ENCODE results near the gene UCK1.

GRCh38 chr9:131559421-131560000, 28.4 kb upstream of the UCK1 start:
- TF ChIP-seq CTCF (IDR thresholded peaks at IDR 0.05) = no peak
- no peak for TF ChIP-seq POLR2A (IDR thresholded peaks at IDR 0.05)
